ENCODE data around the gene FUBP3. TPM values are rescaled to one million over a fixed set of nuclear protein-coding genes. Genes with fewer than 3 reads are reported as not detected.

FUBP3 gene
- polyA plus RNA-seq, 3 donors, result 9.5 to 17.3 (median 16.3) TPM

DNA sequence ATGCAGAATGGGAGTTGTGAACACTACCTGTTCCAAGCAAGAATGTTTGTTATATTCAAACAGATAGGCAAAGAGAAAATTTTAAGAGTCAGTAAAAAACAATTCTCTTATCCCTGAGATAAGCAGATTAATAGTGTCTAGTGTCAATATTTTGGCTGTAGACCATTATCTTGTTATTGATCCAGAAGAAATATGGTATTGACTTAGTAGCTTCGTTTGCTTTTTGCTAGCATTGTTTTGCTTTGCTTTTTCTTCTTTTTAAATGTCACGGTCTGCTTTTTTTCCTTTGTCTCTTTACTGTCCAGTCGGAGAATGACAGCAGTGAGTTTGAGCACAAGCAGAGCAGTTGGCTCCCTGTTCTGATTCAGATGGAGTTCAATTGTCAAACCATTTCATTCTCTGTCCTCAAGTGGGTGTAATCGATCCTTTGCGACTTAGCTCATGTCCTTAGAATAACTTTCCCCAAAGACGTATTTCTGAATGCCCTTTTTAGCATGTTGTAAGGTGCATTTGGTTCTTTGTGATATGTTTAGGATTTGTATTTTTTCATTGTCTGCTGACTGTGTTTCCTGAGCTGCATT, 29.3 kb downstream of the FUBP3 start:
- no peaks in the 10 kb centered on the region for H3K27me3 Mint-ChIP-seq (ENCODE audit: low read depth in 3 of 3)
- Histone ChIP-seq H3K4me1 (ENCODE audit: control insufficient read depth in 1 of 2, insufficient read depth in 2 of 2, low read length in 2 of 2) (no peaks in the 10 kb centered on the region), H3K4me3 (replicated peaks in 1 of 3; ENCODE audit: low read depth in 2 of 3, low read length in 3 of 3) (no peak overlapping the region), H3K36me3 (replicated peaks in 1 of 2; ENCODE audit: control insufficient read depth in 1 of 2, insufficient read depth in 2 of 2, low read length in 2 of 2) (peaks cover 39 to 80% of the 10 kb centered on the region in 2 donors), H3K79me2 (ENCODE audit: insufficient read depth, low read length) (no peaks in the 10 kb centered on the region), H3K4me2 (replicated peaks; ENCODE audit: extremely low read depth, low read length, poor library complexity, severe bottlenecking) (no peak overlapping the region), H2AFZ (ENCODE audit: insufficient read depth, low read depth, low read length, poor library complexity, severe bottlenecking) (no peak overlapping the region), H4K20me1 (ENCODE audit: insufficient read depth, low read length) (peaks cover 13% of the 10 kb centered on the region), H3K27me3 (ENCODE audit: control insufficient read depth in 2 of 2, insufficient read depth in 2 of 2, low read length in 2 of 2) (no peaks in the 10 kb centered on the region), H3K9ac (ENCODE audit: insufficient read depth, low read length, poor library complexity, severe bottlenecking) (no peak overlapping the region), H3K27ac (ENCODE audit: low read depth in 1 of 2, low read length in 2 of 2) (no peak overlapping the region), H3K9me3 (replicated peaks in 1 of 2; ENCODE audit: control insufficient read depth in 1 of 2, insufficient read depth in 1 of 2, low read length in 2 of 2) (no peaks in the 10 kb centered on the region)
- WGBS (ENCODE audit: insufficient coverage), result 67% methylated on average over 1 of the region's 6 CpGs
- intact Hi-C loops (cut with micrococcal nuclease), result no loop called here
- DNase-seq, result no peak
- H3K4me3 Mint-ChIP-seq, result no peak overlapping the region
- H3K27ac Mint-ChIP-seq, result no peak overlapping the region
- peaks cover 68 to 76% of the 10 kb centered on the region in 2 donors for H3K36me3 Mint-ChIP-seq
- H3K4me1 Mint-ChIP-seq, result no peaks in the 10 kb centered on the region
- TF ChIP-seq, protein P1, sequence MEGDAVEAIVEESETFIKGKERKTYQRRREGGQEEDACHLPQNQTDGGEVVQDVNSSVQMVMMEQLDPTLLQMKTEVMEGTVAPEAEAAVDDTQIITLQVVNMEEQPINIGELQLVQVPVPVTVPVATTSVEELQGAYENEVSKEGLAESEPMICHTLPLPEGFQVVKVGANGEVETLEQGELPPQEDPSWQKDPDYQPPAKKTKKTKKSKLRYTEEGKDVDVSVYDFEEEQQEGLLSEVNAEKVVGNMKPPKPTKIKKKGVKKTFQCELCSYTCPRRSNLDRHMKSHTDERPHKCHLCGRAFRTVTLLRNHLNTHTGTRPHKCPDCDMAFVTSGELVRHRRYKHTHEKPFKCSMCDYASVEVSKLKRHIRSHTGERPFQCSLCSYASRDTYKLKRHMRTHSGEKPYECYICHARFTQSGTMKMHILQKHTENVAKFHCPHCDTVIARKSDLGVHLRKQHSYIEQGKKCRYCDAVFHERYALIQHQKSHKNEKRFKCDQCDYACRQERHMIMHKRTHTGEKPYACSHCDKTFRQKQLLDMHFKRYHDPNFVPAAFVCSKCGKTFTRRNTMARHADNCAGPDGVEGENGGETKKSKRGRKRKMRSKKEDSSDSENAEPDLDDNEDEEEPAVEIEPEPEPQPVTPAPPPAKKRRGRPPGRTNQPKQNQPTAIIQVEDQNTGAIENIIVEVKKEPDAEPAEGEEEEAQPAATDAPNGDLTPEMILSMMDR (IDR thresholded peaks at IDR 0.05), result no peak
- H3K9me3 Mint-ChIP-seq, result no peaks in the 10 kb centered on the region

DNA sequence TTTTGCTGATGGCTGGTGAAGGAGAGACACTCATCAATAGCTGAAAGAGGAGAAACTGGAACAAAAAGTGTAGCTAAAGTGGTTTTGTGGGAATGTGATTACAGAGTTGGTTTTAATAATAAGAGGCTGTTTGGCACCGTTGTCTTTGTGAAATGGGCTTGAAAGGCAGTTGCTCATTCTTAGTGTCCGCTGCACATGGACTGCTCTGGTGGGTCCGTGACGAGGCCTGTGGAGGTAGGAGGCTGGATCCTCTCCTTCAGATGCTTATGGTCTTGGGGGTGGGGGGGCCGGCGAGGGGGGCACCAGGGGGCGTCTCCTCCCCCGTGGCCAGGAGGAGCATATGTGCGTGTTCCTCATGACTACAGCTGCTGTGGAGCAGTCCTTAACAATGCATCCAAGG, 29.8 kb downstream of the FUBP3 start:
- intact Hi-C loops (cut with micrococcal nuclease), result no loop called here
- WGBS (ENCODE audit: insufficient coverage), result 100% methylated on average over 4 of the region's 9 CpGs
- Histone ChIP-seq H3K79me2 (ENCODE audit: insufficient read depth, low read length) (no peaks in the 10 kb centered on the region), H3K4me3 (replicated peaks in 1 of 3; ENCODE audit: low read depth in 2 of 3, low read length in 3 of 3) (no peak overlapping the region), H2AFZ (ENCODE audit: insufficient read depth, low read depth, low read length, poor library complexity, severe bottlenecking) (no peak overlapping the region), H3K36me3 (replicated peaks in 1 of 2; ENCODE audit: control insufficient read depth in 1 of 2, insufficient read depth in 2 of 2, low read length in 2 of 2) (peaks cover 42 to 80% of the 10 kb centered on the region in 2 donors), H4K20me1 (ENCODE audit: insufficient read depth, low read length) (peaks cover 13% of the 10 kb centered on the region), H3K27me3 (ENCODE audit: control insufficient read depth in 2 of 2, insufficient read depth in 2 of 2, low read length in 2 of 2) (no peaks in the 10 kb centered on the region), H3K9me3 (replicated peaks in 1 of 2; ENCODE audit: control insufficient read depth in 1 of 2, insufficient read depth in 1 of 2, low read length in 2 of 2) (no peaks in the 10 kb centered on the region), H3K4me2 (replicated peaks; ENCODE audit: extremely low read depth, low read length, poor library complexity, severe bottlenecking) (no peak overlapping the region), H3K9ac (ENCODE audit: insufficient read depth, low read length, poor library complexity, severe bottlenecking) (no peak overlapping the region), H3K4me1 (ENCODE audit: control insufficient read depth in 1 of 2, insufficient read depth in 2 of 2, low read length in 2 of 2) (no peaks in the 10 kb centered on the region), H3K27ac (ENCODE audit: low read depth in 1 of 2, low read length in 2 of 2) (no peak overlapping the region)
- no peak for DNase-seq
- H3K9me3 Mint-ChIP-seq, result no peaks in the 10 kb centered on the region
- H3K27me3 Mint-ChIP-seq (ENCODE audit: low read depth in 3 of 3), result no peaks in the 10 kb centered on the region
- no peak overlapping the region for H3K27ac Mint-ChIP-seq
- H3K4me3 Mint-ChIP-seq, result no peak overlapping the region
- H3K36me3 Mint-ChIP-seq, result peaks cover 68 to 76% of the 10 kb centered on the region in 2 donors
- TF ChIP-seq, protein P1 (IDR thresholded peaks at IDR 0.05), result no peak
- no peaks in the 10 kb centered on the region for H3K4me1 Mint-ChIP-seq
